ENCODE results near the gene SEC61A2.

The SEC61A2 gene

GRCh38 chr10:12156367-12157123 lies 27.1 kb downstream of the SEC61A2 start:
- H3F3A ChIP-seq (ENCODE audit: control insufficient read depth, insufficient read depth): no peaks in the 10 kb centered on the region
- no peaks in the 10 kb centered on the region for H3K4me1 ChIP-seq (ENCODE audit: control insufficient read depth, low read length)
- no peaks in the 10 kb centered on the region for H3K27me3 ChIP-seq (ENCODE audit: control insufficient read depth, low read length)
- no peaks in the 10 kb centered on the region for H3K9me2 ChIP-seq (replicated peaks; ENCODE audit: control insufficient read depth, low read length)
- H3K4me2 ChIP-seq (ENCODE audit: low read length): no peak overlapping the region
- no peak for TF ChIP-seq EZH2phosphoT487 (IDR thresholded peaks at IDR 0.05; ENCODE audit: borderline replicate concordance, low read length)
- TF ChIP-seq CTCF (IDR thresholded peaks at IDR 0.05; ENCODE audit: low read depth, low read length, poor library complexity, severe bottlenecking): no peak
- no peaks in the 10 kb centered on the region for H3K79me2 ChIP-seq (ENCODE audit: control insufficient read depth, low read length)
- H3K27ac ChIP-seq (ENCODE audit: low read depth, low read length): no peak overlapping the region
- peaks cover 17% of the 10 kb centered on the region for H3K36me3 ChIP-seq (ENCODE audit: control insufficient read depth, low read length)
- no peaks in the 10 kb centered on the region for H3K9me3 ChIP-seq (ENCODE audit: control insufficient read depth, insufficient read depth, low read length)
- no peaks in the 10 kb centered on the region for H4K20me1 ChIP-seq (ENCODE audit: control insufficient read depth, insufficient read depth, low read depth, low read length)
- H3K4me3 ChIP-seq (ENCODE audit: low read length): no peak overlapping the region

GRCh38 chr10:12158111-12158510 lies 28.6 kb downstream of the SEC61A2 start:
- TF ChIP-seq EZH2phosphoT487 (IDR thresholded peaks at IDR 0.05; ENCODE audit: borderline replicate concordance, low read length) (no peak), CTCF (IDR thresholded peaks at IDR 0.05; ENCODE audit: low read depth, low read length, poor library complexity, severe bottlenecking) (no peak)
- H3K79me2 ChIP-seq (ENCODE audit: control insufficient read depth, low read length): no peaks in the 10 kb centered on the region
- H3K4me1 ChIP-seq (ENCODE audit: control insufficient read depth, low read length): no peaks in the 10 kb centered on the region
- H3K9me2 ChIP-seq (replicated peaks; ENCODE audit: control insufficient read depth, low read length): no peaks in the 10 kb centered on the region
- no peak overlapping the region for H3K4me3 ChIP-seq (ENCODE audit: low read length)
- no peaks in the 10 kb centered on the region for H3K9me3 ChIP-seq (ENCODE audit: control insufficient read depth, insufficient read depth, low read length)
- no peak overlapping the region for H3K27ac ChIP-seq (ENCODE audit: low read depth, low read length)
- H3K4me2 ChIP-seq (ENCODE audit: low read length): no peak overlapping the region
- H3K36me3 ChIP-seq (ENCODE audit: control insufficient read depth, low read length): peaks cover 31% of the 10 kb centered on the region
- no peaks in the 10 kb centered on the region for H4K20me1 ChIP-seq (ENCODE audit: control insufficient read depth, insufficient read depth, low read depth, low read length)
- no peaks in the 10 kb centered on the region for H3F3A ChIP-seq (ENCODE audit: control insufficient read depth, insufficient read depth)
- H3K27me3 ChIP-seq (ENCODE audit: control insufficient read depth, low read length): no peaks in the 10 kb centered on the region

GRCh38 chr10:12160664-12161063 lies 31.2 kb downstream of the SEC61A2 start:
- Histone ChIP-seq H4K20me1 (ENCODE audit: control insufficient read depth, insufficient read depth, low read depth, low read length) (no peaks in the 10 kb centered on the region), H3K36me3 (ENCODE audit: control insufficient read depth, low read length) (peaks cover 43% of the 10 kb centered on the region), H3K4me3 (ENCODE audit: low read length) (no peak overlapping the region), H3K79me2 (ENCODE audit: control insufficient read depth, low read length) (no peaks in the 10 kb centered on the region), H3K27ac (ENCODE audit: low read depth, low read length) (no peak overlapping the region), H3K9me2 (replicated peaks; ENCODE audit: control insufficient read depth, low read length) (no peaks in the 10 kb centered on the region), H3K4me2 (ENCODE audit: low read length) (no peak overlapping the region), H3F3A (ENCODE audit: control insufficient read depth, insufficient read depth) (peaks cover 7% of the 10 kb centered on the region; the same call in 1 of the 2 replicates), H3K9me3 (ENCODE audit: control insufficient read depth, insufficient read depth, low read length) (no peaks in the 10 kb centered on the region), H3K4me1 (ENCODE audit: control insufficient read depth, low read length) (no peaks in the 10 kb centered on the region), H3K27me3 (ENCODE audit: control insufficient read depth, low read length) (no peaks in the 10 kb centered on the region)
- TF ChIP-seq EZH2phosphoT487 (IDR thresholded peaks at IDR 0.05; ENCODE audit: borderline replicate concordance, low read length) (no peak), CTCF (IDR thresholded peaks at IDR 0.05; ENCODE audit: low read depth, low read length, poor library complexity, severe bottlenecking) (no peak)

Data from DOHH2 (cell line).